Astrocyte (in vitro differentiated cells and primary cell): ENCODE results near the gene JAZF1. TPM values are rescaled to one million over a fixed set of nuclear protein-coding genes. Genes with fewer than 3 reads are reported as not detected.

ENCODE experiments used
- DNase-seq: peaks from one replicate; pipeline ENCODE4 v3.0.0-alpha.2; 2010; ENCODE audit warnings: low read depth
- FAIRE-seq: peaks from 2 replicates; lab custom pipeline; 2011; peaks lifted over from hg19 to GRCh38; lab: Jason Lieb, UNC
- H2AFZ ChIP-seq: 2 replicates; pipeline ENCODE4 v1.6.0; 2012; ENCODE audit warnings: low read depth, low read length, inconsistent platforms
- H3K27ac ChIP-seq: 2 replicates; pipeline ENCODE4 v1.5.1; 2011; ENCODE audit warnings: low read depth, low read length, inconsistent platforms
- H3K27me3 ChIP-seq: 2 replicates; pipeline ENCODE4 v1.6.0; 2011; ENCODE audit warnings: low read length, inconsistent platforms; ENCODE audit not compliant: insufficient read depth
- H3K36me3 ChIP-seq: 2 replicates; pipeline ENCODE4 v1.5.1; 2011; ENCODE audit warnings: low read length, inconsistent platforms; ENCODE audit not compliant: insufficient read depth
- H3K4me1 ChIP-seq: 2 replicates; pipeline ENCODE4 v1.5.1; 2011; ENCODE audit warnings: low read length, inconsistent platforms; ENCODE audit not compliant: insufficient read depth
- H3K4me2 ChIP-seq: 2 replicates; pipeline ENCODE4 v1.6.0; 2012; ENCODE audit warnings: low read length, inconsistent platforms
- H3K4me3 ChIP-seq: 2 replicates; pipeline ENCODE4 v1.5.1; 2011; ENCODE audit warnings: low read depth, mild to moderate bottlenecking, low read length, inconsistent platforms; ENCODE audit not compliant: insufficient read depth
- H3K79me2 ChIP-seq: 2 replicates; pipeline ENCODE4 v1.6.0; 2012; ENCODE audit warnings: mild to moderate bottlenecking, low read length, inconsistent platforms; ENCODE audit not compliant: insufficient read depth
- H3K9ac ChIP-seq: 2 replicates; pipeline ENCODE4 v1.6.0; 2012; ENCODE audit warnings: mild to moderate bottlenecking, low read length, inconsistent platforms
- H3K9me3 ChIP-seq: 2 replicates; pipeline ENCODE4 v1.5.1; 2012; ENCODE audit warnings: low read depth, mild to moderate bottlenecking, low read length, inconsistent platforms; ENCODE audit not compliant: insufficient read depth
- H4K20me1 ChIP-seq: 2 replicates; pipeline ENCODE4 v1.6.0; 2012; ENCODE audit warnings: low read length, inconsistent platforms; ENCODE audit not compliant: insufficient read depth
- H3K27ac Mint-ChIP-seq: one replicate; pipeline ENCODE4 v1.8.0; 2021; ENCODE audit warnings: mild to moderate bottlenecking, mixed read lengths; ENCODE audit not compliant: unreplicated experiment
- H3K27me3 Mint-ChIP-seq: one replicate; pipeline ENCODE4 v1.8.0; 2021; ENCODE audit warnings: low read depth, mixed read lengths; ENCODE audit not compliant: unreplicated experiment
- H3K36me3 Mint-ChIP-seq: one replicate; pipeline ENCODE4 v1.8.0; 2021; ENCODE audit warnings: low read depth, mixed read lengths; ENCODE audit not compliant: unreplicated experiment
- H3K4me1 Mint-ChIP-seq: one replicate; pipeline ENCODE4 v1.8.0; 2021; ENCODE audit warnings: low read depth, mixed read lengths; ENCODE audit not compliant: unreplicated experiment
- H3K4me3 Mint-ChIP-seq: one replicate; pipeline ENCODE4 v1.8.0; 2021; ENCODE audit warnings: mild to moderate bottlenecking, moderate library complexity, mixed read lengths; ENCODE audit not compliant: unreplicated experiment
- H3K9me3 Mint-ChIP-seq: one replicate; pipeline ENCODE4 v1.8.0; 2021; ENCODE audit warnings: mild to moderate bottlenecking, mixed read lengths; ENCODE audit not compliant: unreplicated experiment
- EZH2 ChIP-seq: IDR thresholded peaks from 2 replicates; pipeline ENCODE4 v1.6.1; 2012; ENCODE audit warnings: mild to moderate bottlenecking, low read length, inconsistent platforms; ENCODE audit not compliant: insufficient read depth
- total RNA-seq: library from RNA; stranded (reverse); gene quantifications from 2 replicates; pipeline ENCODE4 v1.2.1, GENCODE V29; 2021
- TF ChIP-seq, protein P1 (sequence below): IDR thresholded peaks from 2 replicates; pipeline ENCODE4 v1.5.1; 2011; ENCODE audit warnings: low read depth, mild to moderate bottlenecking, inconsistent platforms, low read length, moderate library complexity; ENCODE audit not compliant: insufficient read depth

JAZF1 gene
- total RNA-seq, 1 donor from 2014 or later, result 20.1 TPM

DNA sequence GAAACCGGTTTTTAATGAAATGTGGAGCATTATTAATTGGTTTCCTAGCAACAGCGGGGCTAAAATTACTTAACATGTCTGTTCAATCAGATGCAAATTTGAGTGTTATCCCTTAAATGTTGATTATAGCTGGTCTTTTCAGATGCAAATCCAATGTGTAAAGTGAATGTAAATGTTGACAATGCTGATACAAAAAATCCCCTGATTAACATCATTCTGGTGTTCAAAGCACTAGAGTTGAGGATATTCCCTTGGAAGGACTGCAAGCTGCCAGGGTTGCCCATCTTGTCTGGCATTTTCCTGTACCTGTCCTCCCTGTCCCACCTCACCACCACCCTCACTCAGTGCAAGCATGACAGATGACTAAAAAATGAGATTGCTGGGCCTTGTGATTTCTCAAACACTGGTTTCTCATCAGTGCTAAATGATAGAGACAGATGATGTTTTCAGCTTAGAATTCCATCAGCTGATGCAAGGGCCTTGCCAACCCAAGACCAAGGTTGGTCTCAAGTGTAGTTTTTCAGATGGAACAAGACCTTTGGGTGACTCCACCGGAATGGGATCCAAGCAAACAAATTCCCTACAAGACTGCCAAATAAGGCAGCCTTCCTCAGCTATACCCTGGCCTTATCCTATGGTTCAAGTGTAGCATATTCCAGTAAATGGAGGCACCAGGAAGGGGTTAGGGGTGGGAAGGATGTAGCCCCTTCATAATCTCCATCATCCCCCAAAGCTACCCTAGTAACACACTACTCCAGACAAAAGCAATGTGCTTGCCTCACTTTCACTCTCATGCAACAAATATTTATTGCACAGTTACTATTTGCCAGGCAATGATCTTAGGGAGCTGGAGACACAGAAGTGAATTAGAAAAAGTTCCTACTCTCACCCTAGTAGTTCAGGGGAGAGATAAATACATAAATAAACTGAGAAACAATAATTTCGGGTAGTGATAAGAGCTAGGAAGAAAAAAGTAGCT lies 54.9 kb downstream of the JAZF1 start:
- no peaks in the 10 kb centered on the region for H3K27me3 Mint-ChIP-seq
- Histone ChIP-seq H2AFZ (no peak overlapping the region), H3K9ac (no peak overlapping the region), H3K27ac (no peak overlapping the region), H3K4me3 (no peak overlapping the region), H3K4me1 (no peaks in the 10 kb centered on the region), H3K4me2 (no peak overlapping the region), H3K36me3 (no peaks in the 10 kb centered on the region), H3K27me3 (no peaks in the 10 kb centered on the region), H3K9me3 (no peaks in the 10 kb centered on the region), H4K20me1 (peaks cover 54% of the 10 kb centered on the region), H3K79me2 (peaks cover 20% of the 10 kb centered on the region)
- peaks cover 5% of the 10 kb centered on the region for H3K36me3 Mint-ChIP-seq
- no peak for FAIRE-seq
- H3K27ac Mint-ChIP-seq, result no peak overlapping the region
- no peak for TF ChIP-seq EZH2
- TF ChIP-seq, protein P1, sequence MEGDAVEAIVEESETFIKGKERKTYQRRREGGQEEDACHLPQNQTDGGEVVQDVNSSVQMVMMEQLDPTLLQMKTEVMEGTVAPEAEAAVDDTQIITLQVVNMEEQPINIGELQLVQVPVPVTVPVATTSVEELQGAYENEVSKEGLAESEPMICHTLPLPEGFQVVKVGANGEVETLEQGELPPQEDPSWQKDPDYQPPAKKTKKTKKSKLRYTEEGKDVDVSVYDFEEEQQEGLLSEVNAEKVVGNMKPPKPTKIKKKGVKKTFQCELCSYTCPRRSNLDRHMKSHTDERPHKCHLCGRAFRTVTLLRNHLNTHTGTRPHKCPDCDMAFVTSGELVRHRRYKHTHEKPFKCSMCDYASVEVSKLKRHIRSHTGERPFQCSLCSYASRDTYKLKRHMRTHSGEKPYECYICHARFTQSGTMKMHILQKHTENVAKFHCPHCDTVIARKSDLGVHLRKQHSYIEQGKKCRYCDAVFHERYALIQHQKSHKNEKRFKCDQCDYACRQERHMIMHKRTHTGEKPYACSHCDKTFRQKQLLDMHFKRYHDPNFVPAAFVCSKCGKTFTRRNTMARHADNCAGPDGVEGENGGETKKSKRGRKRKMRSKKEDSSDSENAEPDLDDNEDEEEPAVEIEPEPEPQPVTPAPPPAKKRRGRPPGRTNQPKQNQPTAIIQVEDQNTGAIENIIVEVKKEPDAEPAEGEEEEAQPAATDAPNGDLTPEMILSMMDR, result no peak
- H3K9me3 Mint-ChIP-seq, result no peaks in the 10 kb centered on the region
- H3K4me3 Mint-ChIP-seq, result no peak overlapping the region
- peaks cover 9% of the 10 kb centered on the region for H3K4me1 Mint-ChIP-seq
- DNase-seq, result peak; percentile 44

- H3K27ac Mint-ChIP-seq, result no peak overlapping the region
- no peak overlapping the region for H3K4me2 ChIP-seq
- H3K4me1 ChIP-seq, result no peaks in the 10 kb centered on the region
- no peaks in the 10 kb centered on the region for H3K9me3 Mint-ChIP-seq
- no peak overlapping the region for H3K27ac ChIP-seq
- H3K27me3 ChIP-seq, result no peaks in the 10 kb centered on the region
- no peaks in the 10 kb centered on the region for H3K36me3 ChIP-seq
- H3K9me3 ChIP-seq, result no peaks in the 10 kb centered on the region
- no peak overlapping the region for H3K4me3 ChIP-seq
- no peak overlapping the region for H3K4me3 Mint-ChIP-seq
- DNase-seq (no peak), FAIRE-seq (no peak)
- TF ChIP-seq, protein P1, result no peak
- TF ChIP-seq EZH2, result no peak
- H4K20me1 ChIP-seq, result peaks cover 63% of the 10 kb centered on the region
- peaks cover 7% of the 10 kb centered on the region for H3K4me1 Mint-ChIP-seq
- no peak overlapping the region for H3K9ac ChIP-seq
- H3K36me3 Mint-ChIP-seq, result peaks cover 5% of the 10 kb centered on the region
- H2AFZ ChIP-seq, result no peak overlapping the region
- peaks cover 16% of the 10 kb centered on the region for H3K79me2 ChIP-seq
- no peaks in the 10 kb centered on the region for H3K27me3 Mint-ChIP-seq
Measured at GRCh38 chr7:28124413-28124812, 56.2 kb downstream of the JAZF1 start.

GRCh38 chr7:28123752-28124151 lies 56.8 kb downstream of the JAZF1 start:
- Histone ChIP-seq H3K9me3 (no peaks in the 10 kb centered on the region), H3K4me2 (no peak overlapping the region), H3K27me3 (no peaks in the 10 kb centered on the region), H3K79me2 (peaks cover 16% of the 10 kb centered on the region), H3K4me3 (no peak overlapping the region), H3K4me1 (no peaks in the 10 kb centered on the region), H3K27ac (no peak overlapping the region), H2AFZ (no peak overlapping the region), H3K36me3 (no peaks in the 10 kb centered on the region), H4K20me1 (peaks cover 69% of the 10 kb centered on the region), H3K9ac (no peak overlapping the region)
- no peak overlapping the region for H3K4me3 Mint-ChIP-seq
- H3K27ac Mint-ChIP-seq, result no peak overlapping the region
- H3K27me3 Mint-ChIP-seq, result no peaks in the 10 kb centered on the region
- no peaks in the 10 kb centered on the region for H3K9me3 Mint-ChIP-seq
- DNase-seq (no peak), FAIRE-seq (no peak)
- peaks cover 6% of the 10 kb centered on the region for H3K4me1 Mint-ChIP-seq
- peaks cover 5% of the 10 kb centered on the region for H3K36me3 Mint-ChIP-seq
- TF ChIP-seq EZH2, result no peak
- TF ChIP-seq, protein P1, result no peak
